ENCODE data around the gene PRPSAP2. TPM values are rescaled to one million over a fixed set of nuclear protein-coding genes. Genes with fewer than 3 reads are reported as not detected.
A peak's percentile ranks its signal among the peaks of the same experiment; 100 is the strongest.

Gene PRPSAP2
- total RNA-seq, 1 donor from 2014 or later = 145 TPM

DNA sequence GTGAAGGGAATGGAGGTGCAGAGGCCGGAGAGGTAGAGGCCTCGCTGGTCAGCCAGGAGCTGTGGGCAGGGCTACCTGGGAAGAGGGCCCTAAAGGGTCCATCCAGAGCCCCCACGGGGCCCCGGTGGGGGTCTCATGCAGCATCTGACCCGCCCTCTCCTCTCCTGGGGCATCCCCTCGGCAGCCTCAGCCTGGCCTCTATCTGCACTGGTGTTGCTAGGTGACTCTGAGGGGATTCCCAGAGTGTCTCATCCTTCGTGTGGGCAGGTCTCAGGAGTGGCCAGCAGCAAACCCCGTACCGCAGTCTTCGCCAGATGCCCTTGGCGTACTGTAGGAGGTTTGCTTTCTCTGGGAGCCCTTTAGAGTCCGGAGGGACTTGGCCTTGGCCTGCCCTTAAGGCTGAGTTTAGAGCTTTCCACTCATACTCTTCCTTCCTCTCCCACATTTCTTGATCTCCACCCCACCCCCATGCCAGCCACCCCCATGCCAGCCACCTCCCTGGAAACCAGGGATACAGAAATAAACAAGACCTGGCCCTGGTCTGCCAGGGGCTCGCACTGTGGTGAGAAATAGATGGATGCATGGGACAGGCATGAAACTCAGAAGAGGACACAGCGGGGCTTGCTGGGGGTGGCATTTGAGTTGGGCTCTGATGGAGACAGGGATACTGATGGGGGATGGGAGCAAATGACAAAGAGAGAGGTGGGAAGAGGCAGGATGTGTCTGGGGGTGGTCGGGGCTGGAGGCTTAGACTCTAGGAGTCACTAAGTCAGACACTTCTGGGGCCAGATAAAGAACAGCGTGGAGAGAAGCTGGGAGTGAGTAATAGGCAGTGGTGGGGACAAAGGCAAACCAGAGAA lies 103.9 kb downstream of the PRPSAP2 start:
- H3K36me3 Mint-ChIP-seq = no peaks in the 10 kb centered on the region
- Histone ChIP-seq H3K4me3 (no peak overlapping the region), H3K27ac (no peak overlapping the region), H3K27me3 (no peaks in the 10 kb centered on the region), H3K36me3 (no peaks in the 10 kb centered on the region), H3K9ac (no peak overlapping the region), H3K4me1 (peaks cover 6% of the 10 kb centered on the region), H2AFZ (replicated peaks) (no peak overlapping the region), H3K9me3 (ENCODE audit: low read depth) (no peaks in the 10 kb centered on the region), H3K79me2 (ENCODE audit: low read depth) (no peaks in the 10 kb centered on the region), H3K4me2 (no peak overlapping the region), H4K20me1 (ENCODE audit: low read depth) (no peaks in the 10 kb centered on the region), H3F3A (ENCODE audit: low read depth) (peaks cover 3% of the 10 kb centered on the region)
- TF ChIP-seq EZH2 (IDR thresholded peaks at IDR 0.05) = no peak
- TF ChIP-seq, protein P1, sequence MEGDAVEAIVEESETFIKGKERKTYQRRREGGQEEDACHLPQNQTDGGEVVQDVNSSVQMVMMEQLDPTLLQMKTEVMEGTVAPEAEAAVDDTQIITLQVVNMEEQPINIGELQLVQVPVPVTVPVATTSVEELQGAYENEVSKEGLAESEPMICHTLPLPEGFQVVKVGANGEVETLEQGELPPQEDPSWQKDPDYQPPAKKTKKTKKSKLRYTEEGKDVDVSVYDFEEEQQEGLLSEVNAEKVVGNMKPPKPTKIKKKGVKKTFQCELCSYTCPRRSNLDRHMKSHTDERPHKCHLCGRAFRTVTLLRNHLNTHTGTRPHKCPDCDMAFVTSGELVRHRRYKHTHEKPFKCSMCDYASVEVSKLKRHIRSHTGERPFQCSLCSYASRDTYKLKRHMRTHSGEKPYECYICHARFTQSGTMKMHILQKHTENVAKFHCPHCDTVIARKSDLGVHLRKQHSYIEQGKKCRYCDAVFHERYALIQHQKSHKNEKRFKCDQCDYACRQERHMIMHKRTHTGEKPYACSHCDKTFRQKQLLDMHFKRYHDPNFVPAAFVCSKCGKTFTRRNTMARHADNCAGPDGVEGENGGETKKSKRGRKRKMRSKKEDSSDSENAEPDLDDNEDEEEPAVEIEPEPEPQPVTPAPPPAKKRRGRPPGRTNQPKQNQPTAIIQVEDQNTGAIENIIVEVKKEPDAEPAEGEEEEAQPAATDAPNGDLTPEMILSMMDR (IDR thresholded peaks at IDR 0.05) = no peak
- no peak for TF ChIP-seq EZH2phosphoT487 (IDR thresholded peaks at IDR 0.05)
- H3K27me3 Mint-ChIP-seq (ENCODE audit: insufficient read depth, low read depth) = peaks cover 8% of the 10 kb centered on the region
- H3K27ac Mint-ChIP-seq = peak overlapping the region; percentile 60
- no peak for DNase-seq (ENCODE audit: low spot score)
- no peaks in the 10 kb centered on the region for H3K9me3 Mint-ChIP-seq
- H3K4me1 Mint-ChIP-seq = peaks cover 24% of the 10 kb centered on the region
- H3K4me3 Mint-ChIP-seq = no peak overlapping the region

DNA sequence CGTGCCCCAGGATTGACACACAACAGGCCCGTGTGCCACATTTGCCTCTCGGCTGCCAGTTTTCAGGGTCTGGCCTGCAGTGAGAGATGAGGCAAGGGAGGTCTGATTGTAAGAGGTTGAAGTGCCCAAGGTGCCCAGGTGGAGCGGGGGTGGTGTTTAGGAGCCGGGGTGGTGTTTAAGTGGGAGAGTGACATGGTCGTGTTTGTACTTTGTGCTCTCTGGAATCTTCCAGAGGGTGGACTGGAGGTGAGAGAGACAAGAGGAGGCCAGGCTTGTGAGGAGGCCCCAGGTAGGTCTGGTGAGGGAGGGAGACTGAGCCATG lies 104.5 kb downstream of the PRPSAP2 start:
- no peak overlapping the region for H3K4me3 Mint-ChIP-seq
- peaks cover 30% of the 10 kb centered on the region for H3K4me1 Mint-ChIP-seq
- Histone ChIP-seq H3K9ac (no peak overlapping the region), H3K9me3 (ENCODE audit: low read depth) (no peaks in the 10 kb centered on the region), H3K27me3 (no peaks in the 10 kb centered on the region), H4K20me1 (ENCODE audit: low read depth) (no peaks in the 10 kb centered on the region), H3K4me1 (peaks cover 12% of the 10 kb centered on the region), H3K36me3 (no peaks in the 10 kb centered on the region), H3K4me2 (no peak overlapping the region), H3K27ac (no peak overlapping the region), H3F3A (ENCODE audit: low read depth) (peaks cover 9% of the 10 kb centered on the region), H3K79me2 (ENCODE audit: low read depth) (no peaks in the 10 kb centered on the region), H3K4me3 (no peak overlapping the region), H2AFZ (replicated peaks) (no peak overlapping the region)
- peaks cover 7% of the 10 kb centered on the region for H3K27me3 Mint-ChIP-seq (ENCODE audit: insufficient read depth, low read depth)
- DNase-seq (ENCODE audit: low spot score) = no peak
- TF ChIP-seq EZH2 (IDR thresholded peaks at IDR 0.05) (no peak), EZH2phosphoT487 (IDR thresholded peaks at IDR 0.05) (no peak)
- TF ChIP-seq, protein P1 (IDR thresholded peaks at IDR 0.05) = no peak
- H3K36me3 Mint-ChIP-seq = no peaks in the 10 kb centered on the region
- no peaks in the 10 kb centered on the region for H3K9me3 Mint-ChIP-seq
- H3K27ac Mint-ChIP-seq = peak overlapping the region; percentile 2

- TF ChIP-seq, protein P1 (IDR thresholded peaks at IDR 0.05) = no peak
- TF ChIP-seq EZH2 (IDR thresholded peaks at IDR 0.05) (no peak), EZH2phosphoT487 (IDR thresholded peaks at IDR 0.05) (no peak)
- H3K4me2 ChIP-seq = no peak overlapping the region
- no peaks in the 10 kb centered on the region for H4K20me1 ChIP-seq (ENCODE audit: low read depth)
- H3K27ac ChIP-seq = no peak overlapping the region
- H3K36me3 Mint-ChIP-seq = no peaks in the 10 kb centered on the region
- H3K4me3 Mint-ChIP-seq = no peak overlapping the region
- no peaks in the 10 kb centered on the region for H3K27me3 ChIP-seq
- H2AFZ ChIP-seq (replicated peaks) = no peak overlapping the region
- no peaks in the 10 kb centered on the region for H3K9me3 ChIP-seq (ENCODE audit: low read depth)
- H3K27me3 Mint-ChIP-seq (ENCODE audit: insufficient read depth, low read depth) = peaks cover 7% of the 10 kb centered on the region
- no peak overlapping the region for H3K9ac ChIP-seq
- no peak overlapping the region for H3K4me3 ChIP-seq
- peaks cover 21% of the 10 kb centered on the region for H3K4me1 ChIP-seq
- H3K4me1 Mint-ChIP-seq = peaks cover 36% of the 10 kb centered on the region
- no peak for DNase-seq (ENCODE audit: low spot score)
- H3K79me2 ChIP-seq (ENCODE audit: low read depth) = no peaks in the 10 kb centered on the region
- H3K27ac Mint-ChIP-seq = no peak overlapping the region
- peaks cover 17% of the 10 kb centered on the region for H3F3A ChIP-seq (ENCODE audit: low read depth)
- no peaks in the 10 kb centered on the region for H3K9me3 Mint-ChIP-seq
- H3K36me3 ChIP-seq = no peaks in the 10 kb centered on the region
Measured at GRCh38 chr17:18963126-18964017, 105.4 kb downstream of the PRPSAP2 start.

Measured in neural progenitor cell (in vitro differentiated cells).